K562 (cell line): ENCODE data around the gene DGKA. TPM values are rescaled to one million over a fixed set of nuclear protein-coding genes. Genes with fewer than 3 reads are reported as not detected.

Experiments
- ARID1B ChIP-seq: fragments of 450-650 bp; IDR thresholded peaks from 2 replicates; pipeline ENCODE4 v1.6.1; 2016; ENCODE audit warnings: antibody characterized with exemption, mild to moderate bottlenecking, inconsistent platforms
- ASH1L ChIP-seq: fragments of 450-650 bp; IDR thresholded peaks from 2 replicates; pipeline ENCODE4 v1.6.1; 2018; ENCODE audit warnings: borderline replicate concordance, mild to moderate bottlenecking, low read depth; ENCODE audit not compliant: partially characterized antibody
- BHLHE40 ChIP-seq: IDR thresholded peaks from 2 replicates; pipeline ENCODE4 v1.6.1; 2011; ENCODE audit warnings: low read length, improper control_type of control experiment
- BRF1 ChIP-seq: IDR thresholded peaks from 3 replicates; pipeline ENCODE4 v1.6.1; 2011; ENCODE audit warnings: borderline replicate concordance, mild to moderate bottlenecking; ENCODE audit not compliant: insufficient read length; ENCODE audit errors: extremely low read depth
- CBFA2T2 ChIP-seq: fragments of 450-650 bp; conservative IDR thresholded peaks from 2 replicates; pipeline ENCODE4 v1.6.1; 2017; ENCODE audit warnings: mild to moderate bottlenecking
- CC2D1A ChIP-seq: fragments of 450-650 bp; IDR thresholded peaks from 2 replicates; pipeline ENCODE4 v1.6.1; 2017; ENCODE audit warnings: mild to moderate bottlenecking
- CCNT2 ChIP-seq: IDR thresholded peaks from 2 replicates; pipeline ENCODE4 v1.6.1; 2011; ENCODE audit warnings: borderline replicate concordance, low read depth, mild to moderate bottlenecking, moderate library complexity, mixed read lengths, low read length; ENCODE audit not compliant: insufficient read length; ENCODE audit errors: extremely low read depth
- CREB1 ChIP-seq, 2 experiments: sonication (generic) in 1 of 2; formaldehyde crosslinking in 1 of 2; IDR thresholded peaks; 2 replicates each; pipeline versions ENCODE4 v1.6.1 to v1.8.0; 2012 to 2022; ENCODE audit warnings: inconsistent platforms in 1 of 2, mild to moderate bottlenecking in 1 of 2, missing genetic modification reagents in 1 of 2, moderate library complexity in 1 of 2
- E2F5 ChIP-seq: sonication (generic); formaldehyde crosslinking; IDR thresholded peaks from 2 replicates; pipeline ENCODE4 v1.8.0; 2022; ENCODE audit warnings: mild to moderate bottlenecking, missing genetic modification reagents
- ELF4 ChIP-seq: fragments of 450-650 bp; formaldehyde crosslinking; IDR thresholded peaks from 2 replicates; pipeline ENCODE4 v1.4.0; 2022; ENCODE audit warnings: missing genetic modification characterization
- GABPB2 ChIP-seq: fragments of 250-450 bp; sonication (Bioruptor Pico); conservative IDR thresholded peaks from 2 replicates; pipeline ENCODE4 v1.5.1; 2021; ENCODE audit warnings: mild to moderate bottlenecking
- KDM2B ChIP-seq: fragments of 250-450 bp; sonication (Bioruptor Pico); IDR thresholded peaks from 2 replicates; pipeline ENCODE4 v1.8.0; 2021; ENCODE audit warnings: mild to moderate bottlenecking, moderate library complexity
- NCOA4 ChIP-seq: fragments of 450-650 bp; IDR thresholded peaks from 2 replicates; pipeline ENCODE4 v1.6.1; 2018; ENCODE audit warnings: mild to moderate bottlenecking; ENCODE audit not compliant: partially characterized antibody
- PHB2 ChIP-seq: fragments of 450-650 bp; IDR thresholded peaks from 2 replicates; pipeline ENCODE4 v1.6.1; 2017; ENCODE audit warnings: low read depth
- PURB ChIP-seq: sonication (generic); formaldehyde crosslinking; IDR thresholded peaks from 2 replicates; pipeline ENCODE4 v1.9.0; 2021; ENCODE audit warnings: low read depth, mild to moderate bottlenecking, missing genetic modification reagents
- SIN3A ChIP-seq, 2 experiments: fragments of 150-350 bp in 1 of 2; IDR thresholded peaks; 2 replicates each; pipeline ENCODE4 v1.6.1; 2011 to 2016; ENCODE audit warnings: borderline replicate concordance in 2 of 2, low read depth in 2 of 2, low read length in 2 of 2, mild to moderate bottlenecking in 2 of 2, moderate library complexity in 2 of 2; ENCODE audit not compliant: control insufficient read depth in 1 of 2
- SMARCE1 ChIP-seq: fragments of 450-650 bp; IDR thresholded peaks from 2 replicates; pipeline ENCODE4 v1.7.1; 2016; ENCODE audit warnings: mild to moderate bottlenecking
- SP1 ChIP-seq: sonication (generic); formaldehyde crosslinking; IDR thresholded peaks from 2 replicates; pipeline ENCODE4 v1.8.1; 2022; ENCODE audit warnings: mild to moderate bottlenecking, missing genetic modification reagents
- TEAD2 ChIP-seq: fragments of 450-650 bp; IDR thresholded peaks from 2 replicates; pipeline ENCODE4 v1.6.1; 2016; ENCODE audit warnings: missing genetic modification characterization, control low read depth, missing compliant biosample characterization
- THAP12 ChIP-seq: fragments of 250-450 bp; sonication (Bioruptor Pico); IDR thresholded peaks from 2 replicates; pipeline ENCODE4 v1.9.0; 2021; ENCODE audit warnings: mild to moderate bottlenecking, inconsistent platforms
- ZBTB17 ChIP-seq: fragments of 450-650 bp; formaldehyde crosslinking; IDR thresholded peaks from 2 replicates; pipeline ENCODE4 v1.4.0; 2020; ENCODE audit warnings: mild to moderate bottlenecking
- ZC3H4 ChIP-seq: sonication (generic); formaldehyde crosslinking; IDR thresholded peaks from 2 replicates; pipeline ENCODE4 v1.9.0; 2021; ENCODE audit warnings: missing genetic modification reagents, borderline replicate concordance
- ZNF263 ChIP-seq: sonication (generic); formaldehyde crosslinking; IDR thresholded peaks from 2 replicates; pipeline ENCODE4 v1.8.0; 2022; ENCODE audit warnings: mild to moderate bottlenecking, missing genetic modification reagents, borderline replicate concordance
- ZNF445 ChIP-seq: fragments of 250-450 bp; sonication (Bioruptor Pico); IDR thresholded peaks from 2 replicates; pipeline ENCODE4 v1.4.0; 2020; ENCODE audit warnings: low read depth, mild to moderate bottlenecking, moderate library complexity
- ZNF696 ChIP-seq: fragments of 250-450 bp; sonication (Bioruptor Pico); conservative IDR thresholded peaks from 2 replicates; pipeline ENCODE4 v1.4.0; 2020; ENCODE audit warnings: mild to moderate bottlenecking, moderate library complexity
- ZNF77 ChIP-seq: fragments of 250-450 bp; sonication (Bioruptor Pico); IDR thresholded peaks from 2 replicates; pipeline ENCODE4 v1.5.0; 2020
- polyA plus RNA-seq, 8 experiments: library from polyadenylated mRNA; depleted of rRNA in 4 of 8; stranded (reverse) in 5 of 8; unstranded in 3 of 8; fragments of >200 nt; fragmentation: Nextera tagmentation in 2 of 8; fragmentation: Illumina TruSeq in 1 of 8; extraction: Ambion mirVana in 2 of 8; extraction: Trizol in 1 of 8; gene quantifications; 2 replicates each; pipeline versions ENCODE4 v1.2.1 to v1.2.3, GENCODE V29; 2011 to 2014; ENCODE audit warnings: inconsistent platforms in 1 of 8, missing spikeins in 1 of 8
- total RNA-seq, 7 experiments: library from RNA; depleted of rRNA in 6 of 7; stranded (reverse); fragments of >200 nt in 6 of 7; fragmentation: Illumina TruSeq in 2 of 7; extraction: Trizol in 2 of 7; gene quantifications; 2 replicates each; pipeline versions ENCODE4 v1.2.1 to v1.2.3, GENCODE V29; 2011 to 2021; ENCODE audit warnings: low replicate concordance in 1 of 7
- TF ChIP-seq, protein P1 (sequence below): fragments of 250-450 bp; sonication (Bioruptor Pico); IDR thresholded peaks from 2 replicates; pipeline ENCODE4 v1.8.0; 2022; ENCODE audit warnings: inconsistent platforms

Gene DGKA
- total and polyA plus RNA-seq, 9 of the 15 experiments (the other 6 are each of a cell fraction or from before 2014, with no cell fraction given): 3.4 to 12.4 (median 6.2) TPM

DNA sequence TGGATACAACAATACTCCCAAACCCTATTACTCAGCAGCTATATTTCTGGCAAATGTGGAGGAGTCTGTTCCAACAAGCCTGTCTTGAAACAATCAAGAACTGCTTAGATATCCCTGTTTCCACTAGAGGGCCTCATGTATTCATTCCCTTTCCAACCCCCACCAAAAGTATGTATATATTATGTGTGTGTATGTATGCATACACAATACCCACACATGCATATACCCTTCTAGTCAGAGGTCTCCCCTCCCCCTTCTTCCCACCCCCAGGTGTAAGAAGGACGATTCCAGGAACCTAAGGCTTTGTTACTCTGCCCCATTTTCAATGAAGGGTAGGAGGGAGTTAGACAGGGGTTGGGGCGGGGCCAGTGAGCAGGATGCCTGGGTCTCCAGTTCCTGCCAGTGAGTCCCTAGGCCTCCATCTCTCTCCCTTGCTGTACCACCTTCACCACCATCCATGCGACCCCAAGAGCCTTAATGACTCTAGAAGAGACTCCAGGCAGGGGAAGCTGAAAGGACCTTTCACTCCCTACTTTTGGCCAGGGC, at the start of gene DGKA (continued):
- TF ChIP-seq PHB2 (no peak), ARID1B (no peak), ZNF77 (CRISPR knock-in tag) (no peak), E2F5 (CRISPR knock-in tag) (no peak), GABPB2 (no peak), SIN3A (IDR thresholded peaks at IDR 0.05; ENCODE audit: borderline replicate concordance in 2 of 2, control insufficient read depth in 1 of 2, low read depth in 2 of 2, low read length in 2 of 2) (no peak), ZC3H4 (no peak), TEAD2 (no peak), ZNF445 (CRISPR knock-in tag) (no peak), BRF1 (no peak), ZBTB17 (CRISPR knock-in tag) (no peak), ZNF263 (CRISPR knock-in tag) (no peak), SMARCE1 (no peak), SP1 (no peak), CBFA2T2 (no peak), CREB1 (IDR thresholded peaks at IDR 0.05) (no peak), CREB1 (CRISPR knock-in tag; IDR thresholded peaks at IDR 0.05) (no peak), KDM2B (CRISPR knock-in tag) (no peak), THAP12 (CRISPR knock-in tag) (no peak), CCNT2 (no peak), CC2D1A (no peak), ELF4 (no peak), ZNF696 (CRISPR knock-in tag) (no peak), ASH1L (no peak), NCOA4 (no peak), PURB (no peak), BHLHE40 (0 out of 2 replicates have a peak, but pooled peaks have one; percentile 17)
- TF ChIP-seq, protein P1, sequence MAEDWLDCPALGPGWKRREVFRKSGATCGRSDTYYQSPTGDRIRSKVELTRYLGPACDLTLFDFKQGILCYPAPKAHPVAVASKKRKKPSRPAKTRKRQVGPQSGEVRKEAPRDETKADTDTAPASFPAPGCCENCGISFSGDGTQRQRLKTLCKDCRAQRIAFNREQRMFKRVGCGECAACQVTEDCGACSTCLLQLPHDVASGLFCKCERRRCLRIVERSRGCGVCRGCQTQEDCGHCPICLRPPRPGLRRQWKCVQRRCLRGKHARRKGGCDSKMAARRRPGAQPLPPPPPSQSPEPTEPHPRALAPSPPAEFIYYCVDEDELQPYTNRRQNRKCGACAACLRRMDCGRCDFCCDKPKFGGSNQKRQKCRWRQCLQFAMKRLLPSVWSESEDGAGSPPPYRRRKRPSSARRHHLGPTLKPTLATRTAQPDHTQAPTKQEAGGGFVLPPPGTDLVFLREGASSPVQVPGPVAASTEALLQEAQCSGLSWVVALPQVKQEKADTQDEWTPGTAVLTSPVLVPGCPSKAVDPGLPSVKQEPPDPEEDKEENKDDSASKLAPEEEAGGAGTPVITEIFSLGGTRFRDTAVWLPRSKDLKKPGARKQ (CRISPR knock-in tag): no peak
